ENCODE results near the gene GTF3C2.

- TF ChIP-seq POLR2A (IDR thresholded peaks at IDR 0.05; ENCODE audit: low read length): peak; percentile 95
- no peak for TF ChIP-seq GATA1 (IDR thresholded peaks at IDR 0.05; ENCODE audit: low read depth, low read length)
These were observed 33.6 kb downstream of the GTF3C2 start, which contains the start of gene MPV17 for GRCh38 chr2:27322766-27323595.
